Measurements from ENCODE around the gene PRCC. TPM values are rescaled to one million over a fixed set of nuclear protein-coding genes. Genes with fewer than 3 reads are reported as not detected.

Gene PRCC
- total and polyA plus RNA-seq, 2 of the 13 experiments (the other 11 are each of a cell fraction or from before 2014, with no cell fraction given) = 24.2 to 40.5 TPM

GRCh38 chr1:156749419-156750118 lies 17.8 kb upstream of the PRCC start (continued):
- TF ChIP-seq MED1 (CRISPR knock-in tag; IDR thresholded peaks at IDR 0.05) (peak; percentile 49), KLF16 (CRISPR knock-in tag; IDR thresholded peaks at IDR 0.05) (no peak; a peak in 1 of 4 replicates), JUNB (CRISPR knock-in tag; IDR thresholded peaks at IDR 0.05; ENCODE audit: borderline replicate concordance) (no peak), SKI (IDR thresholded peaks at IDR 0.05; ENCODE audit: partially characterized antibody) (no peak), ZNF230 (CRISPR knock-in tag; IDR thresholded peaks at IDR 0.05) (no peak), ZNF749 (CRISPR knock-in tag; IDR thresholded peaks at IDR 0.05; ENCODE audit: borderline replicate concordance) (no peak), ZNF552 (CRISPR knock-in tag; IDR thresholded peaks at IDR 0.05; ENCODE audit: borderline replicate concordance) (no peak), ZNF143 (CRISPR knock-in tag; IDR thresholded peaks at IDR 0.05) (0 out of 2 replicates have a peak, but pooled peaks have one; percentile 43), SP140L (CRISPR knock-in tag; IDR thresholded peaks at IDR 0.05; ENCODE audit: borderline replicate concordance) (no peak), ZSCAN25 (CRISPR knock-in tag; IDR thresholded peaks at IDR 0.05) (no peak), ZNF558 (CRISPR knock-in tag; IDR thresholded peaks at IDR 0.05; ENCODE audit: borderline replicate concordance) (no peak), ETV5 (CRISPR knock-in tag; IDR thresholded peaks at IDR 0.05; ENCODE audit: borderline replicate concordance) (peak; percentile 57; the same call in 1 of the 2 replicates), KMT2A (CRISPR knock-in tag; IDR thresholded peaks at IDR 0.05) (0 out of 2 replicates have a peak, but pooled peaks have one; percentile 24), RARG (CRISPR knock-in tag; IDR thresholded peaks at IDR 0.05; ENCODE audit: low read depth) (no peak), SRY (CRISPR knock-in tag; IDR thresholded peaks at IDR 0.05) (no peak), ZNF792 (CRISPR knock-in tag; IDR thresholded peaks at IDR 0.05) (no peak), ZNF260 (CRISPR knock-in tag; IDR thresholded peaks at IDR 0.05; ENCODE audit: borderline replicate concordance, low read depth) (no peak), ZNF557 (CRISPR knock-in tag; IDR thresholded peaks at IDR 0.05) (no peak), ZNF713 (CRISPR knock-in tag; IDR thresholded peaks at IDR 0.05) (no peak), SSRP1 (CRISPR knock-in tag; IDR thresholded peaks at IDR 0.05) (no peak), UBTF (CRISPR knock-in tag; IDR thresholded peaks at IDR 0.05) (peak; percentile 32; the same call in 1 of the 2 replicates), ZNF253 (CRISPR knock-in tag; IDR thresholded peaks at IDR 0.05; ENCODE audit: borderline replicate concordance) (no peak), ZMYM3 (CRISPR knock-in tag; IDR thresholded peaks at IDR 0.05) (no peak), KLF6 (CRISPR knock-in tag; IDR thresholded peaks at IDR 0.05) (no peak), HHEX (CRISPR knock-in tag; IDR thresholded peaks at IDR 0.05) (no peak), SIN3A (IDR thresholded peaks at IDR 0.05; ENCODE audit: borderline replicate concordance, low read depth, low read length) (no peak), SUZ12 (IDR thresholded peaks at IDR 0.05; ENCODE audit: low read depth, low read length) (no peak)
- TF ChIP-seq, protein P1, sequence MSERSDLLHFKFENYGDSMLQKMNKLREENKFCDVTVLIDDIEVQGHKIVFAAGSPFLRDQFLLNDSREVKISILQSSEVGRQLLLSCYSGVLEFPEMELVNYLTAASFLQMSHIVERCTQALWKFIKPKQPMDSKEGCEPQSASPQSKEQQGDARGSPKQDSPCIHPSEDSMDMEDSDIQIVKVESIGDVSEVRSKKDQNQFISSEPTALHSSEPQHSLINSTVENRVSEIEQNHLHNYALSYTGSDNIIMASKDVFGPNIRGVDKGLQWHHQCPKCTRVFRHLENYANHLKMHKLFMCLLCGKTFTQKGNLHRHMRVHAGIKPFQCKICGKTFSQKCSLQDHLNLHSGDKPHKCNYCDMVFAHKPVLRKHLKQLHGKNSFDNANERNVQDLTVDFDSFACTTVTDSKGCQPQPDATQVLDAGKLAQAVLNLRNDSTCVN (CRISPR knock-in tag; IDR thresholded peaks at IDR 0.05; ENCODE audit: borderline replicate concordance) = no peak
- TF ChIP-seq, protein P2, sequence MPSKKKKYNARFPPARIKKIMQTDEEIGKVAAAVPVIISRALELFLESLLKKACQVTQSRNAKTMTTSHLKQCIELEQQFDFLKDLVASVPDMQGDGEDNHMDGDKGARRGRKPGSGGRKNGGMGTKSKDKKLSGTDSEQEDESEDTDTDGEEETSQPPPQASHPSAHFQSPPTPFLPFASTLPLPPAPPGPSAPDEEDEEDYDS (CRISPR knock-in tag; IDR thresholded peaks at IDR 0.05) = 0 out of 2 replicates have a peak, but pooled peaks have one; percentile 17
